Mononuclear cell (primary cell): ENCODE results near the gene ARF6. TPM values are rescaled to one million over a fixed set of nuclear protein-coding genes. Genes with fewer than 3 reads are reported as not detected.
"Not testable (repeated sequence)": the region's sequence is repeated elsewhere in the genome, so short reads cannot be mapped to it uniquely, and the experiment has no call there.

Source experiments
- H3K27me3 ChIP-seq: 2 replicates; pipeline ENCODE4 v1.6.0; 2011; ENCODE audit warnings: low read length, control low read depth; ENCODE audit not compliant: insufficient read depth
- H3K4me1 ChIP-seq: 2 replicates; pipeline ENCODE4 v1.5.1; 2011; ENCODE audit warnings: mild to moderate bottlenecking, low read length, control low read depth; ENCODE audit not compliant: insufficient read depth
- H3K4me3 ChIP-seq: 2 replicates; pipeline ENCODE4 v1.5.1; 2011; ENCODE audit warnings: mild to moderate bottlenecking, low read length, moderate library complexity
- H3K9me3 ChIP-seq: 2 replicates; pipeline ENCODE4 v1.5.1; 2011; ENCODE audit warnings: low read depth, mild to moderate bottlenecking, control low read depth, low read length
- total RNA-seq: library from RNA; depleted of rRNA; stranded (reverse); fragments of >200 nt; gene quantifications from one replicate; pipeline ENCODE4 v1.2.3, GENCODE V29; 2012

Gene ARF6
- total RNA-seq, 1 donor, result 92.5 TPM

- H3K27me3 ChIP-seq, H3K4me3 ChIP-seq, H3K9me3 ChIP-seq: not testable (repeated sequence)
- peaks cover 23% of the 10 kb centered on the region for H3K4me1 ChIP-seq
Measured at GRCh38 chr14:49936246-49936645, 43.4 kb downstream of the ARF6 start.

GRCh38 chr14:49936882-49937281 lies 44.0 kb downstream of the ARF6 start:
- not testable (repeated sequence) for H3K4me3 ChIP-seq, H3K27me3 ChIP-seq
- peaks cover 29% of the 10 kb centered on the region for H3K4me1 ChIP-seq

GRCh38 chr14:49939215-49939614 lies 46.3 kb downstream of the ARF6 start:
- not testable (repeated sequence) for H3K9me3 ChIP-seq, H3K27me3 ChIP-seq, H3K4me3 ChIP-seq
- peaks cover 24% of the 10 kb centered on the region for H3K4me1 ChIP-seq

More at GRCh38 chr14:49936882-49937281, 44.0 kb downstream of the ARF6 start:
- H3K9me3 ChIP-seq, result not testable (repeated sequence)

GRCh38 chr14:49939884-49940510 lies 47.1 kb downstream of the ARF6 start:
- Histone ChIP-seq H3K4me1 (peaks cover 25% of the 10 kb centered on the region), H3K27me3 (no peaks in the 10 kb centered on the region), H3K9me3 (no peaks in the 10 kb centered on the region), H3K4me3 (no peak overlapping the region)

- Histone ChIP-seq H3K9me3 (no peaks in the 10 kb centered on the region), H3K4me3 (no peak overlapping the region), H3K4me1 (peaks cover 34% of the 10 kb centered on the region)
Measured at GRCh38 chr14:49940808-49941421, 48.0 kb downstream of the ARF6 start.

GRCh38 chr14:49942090-49942489 lies 49.2 kb downstream of the ARF6 start:
- no peak overlapping the region for H3K4me3 ChIP-seq
- no peaks in the 10 kb centered on the region for H3K27me3 ChIP-seq
- H3K4me1 ChIP-seq, result peaks cover 44% of the 10 kb centered on the region
- no peaks in the 10 kb centered on the region for H3K9me3 ChIP-seq

More at GRCh38 chr14:49940808-49941421, 48.0 kb downstream of the ARF6 start:
- no peaks in the 10 kb centered on the region for H3K27me3 ChIP-seq

- no peaks in the 10 kb centered on the region for H3K9me3 ChIP-seq
- peaks cover 44% of the 10 kb centered on the region for H3K4me1 ChIP-seq
- no peaks in the 10 kb centered on the region for H3K27me3 ChIP-seq
- no peak overlapping the region for H3K4me3 ChIP-seq
Measured at GRCh38 chr14:49944501-49944900, 51.6 kb downstream of the ARF6 start.

- no peaks in the 10 kb centered on the region for H3K9me3 ChIP-seq
- H3K4me1 ChIP-seq, result peaks cover 35% of the 10 kb centered on the region
- no peaks in the 10 kb centered on the region for H3K27me3 ChIP-seq
- H3K4me3 ChIP-seq, result no peak overlapping the region
Measured at GRCh38 chr14:49945448-49946319, 52.8 kb downstream of the ARF6 start.

Other genes with a start within 250 kb of the ARF6 start
- 3.1 TPM for gene POLE2, start 204.9 kb upstream of the ARF6 start, total RNA-seq
- gene KLHDC1, start 200.0 kb upstream of the ARF6 start, total RNA-seq, result 14.9 TPM
- 116 TPM for gene KLHDC2, start 124.9 kb upstream of the ARF6 start, total RNA-seq
- gene NEMF, start 40.3 kb upstream of the ARF6 start, total RNA-seq, result 166 TPM
- 18.5 TPM for gene VCPKMT, start 223.5 kb downstream of the ARF6 start, total RNA-seq